H1 (cell line): Measurements from ENCODE around the gene C1orf174. TPM values are rescaled to one million over a fixed set of nuclear protein-coding genes. Genes with fewer than 3 reads are reported as not detected.

Experiments used
- polyA plus RNA-seq, 7 experiments: library from polyadenylated mRNA; depleted of rRNA in 3 of 7; stranded (reverse) in 5 of 7; unstranded in 2 of 7; fragments of >200 nt in 5 of 7; fragments of 200-250 nt in 2 of 7; gene quantifications; 1 replicate in 5 of 7; 2 replicates in 1 of 7; 4 replicates in 1 of 7; pipeline versions ENCODE4 v1.2.1 to v1.2.3, GENCODE V29; 2011 to 2013; ENCODE audit warnings: missing spikeins in 2 of 7, mixed read lengths in 2 of 7
- total RNA-seq: library from RNA; stranded (reverse); fragmentation: NEBNext Ultra II Directional; extraction: Animal tissue kit (Norgen Biotek cat#: 25700); gene quantifications from 2 replicates; pipeline ENCODE4 v1.2.1, GENCODE V29; 2021
- TF ChIP-seq, protein P1 (sequence below): fragments of 300-600 bp; sonication (generic); IDR thresholded peaks from 2 replicates; pipeline ENCODE4 v1.7.1; 2012; ENCODE audit warnings: low read length, moderate library complexity, mild to moderate bottlenecking, inconsistent platforms; ENCODE audit not compliant: insufficient replicate concordance

Gene C1orf174
- total and polyA plus RNA-seq, 2 of the 8 experiments (the other 6 are each of a cell fraction or from before 2014, with no cell fraction given), result 28.4 to 32.4 TPM

DNA sequence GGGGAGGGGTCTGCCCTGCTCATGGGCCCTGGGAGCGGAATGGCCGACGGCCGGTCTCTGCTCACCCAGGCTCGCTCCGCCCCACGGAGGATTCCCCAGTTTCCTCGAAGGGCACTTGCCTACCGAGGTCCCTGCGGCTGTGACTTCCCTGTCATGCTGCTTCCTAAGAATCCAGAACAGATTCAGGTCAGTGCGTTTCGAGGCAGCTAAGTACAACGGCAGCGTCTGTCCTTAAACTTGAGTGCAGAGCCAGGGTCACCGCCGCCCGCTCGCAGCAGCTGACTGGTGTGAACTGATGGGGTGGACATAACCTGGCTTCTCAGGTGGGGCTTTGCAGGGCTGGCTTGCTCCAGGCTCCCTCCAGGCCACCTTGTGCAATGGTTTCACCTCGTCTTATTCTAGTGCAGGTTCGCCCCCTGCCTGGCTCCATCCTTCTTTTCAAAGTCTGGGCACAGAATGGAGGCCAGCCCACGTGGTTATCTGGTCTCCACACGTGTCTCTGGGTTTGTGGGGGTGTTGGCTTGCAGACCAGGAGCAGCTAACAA is 7.6 kb upstream of the C1orf174 start (continued):
- TF ChIP-seq, protein P1, sequence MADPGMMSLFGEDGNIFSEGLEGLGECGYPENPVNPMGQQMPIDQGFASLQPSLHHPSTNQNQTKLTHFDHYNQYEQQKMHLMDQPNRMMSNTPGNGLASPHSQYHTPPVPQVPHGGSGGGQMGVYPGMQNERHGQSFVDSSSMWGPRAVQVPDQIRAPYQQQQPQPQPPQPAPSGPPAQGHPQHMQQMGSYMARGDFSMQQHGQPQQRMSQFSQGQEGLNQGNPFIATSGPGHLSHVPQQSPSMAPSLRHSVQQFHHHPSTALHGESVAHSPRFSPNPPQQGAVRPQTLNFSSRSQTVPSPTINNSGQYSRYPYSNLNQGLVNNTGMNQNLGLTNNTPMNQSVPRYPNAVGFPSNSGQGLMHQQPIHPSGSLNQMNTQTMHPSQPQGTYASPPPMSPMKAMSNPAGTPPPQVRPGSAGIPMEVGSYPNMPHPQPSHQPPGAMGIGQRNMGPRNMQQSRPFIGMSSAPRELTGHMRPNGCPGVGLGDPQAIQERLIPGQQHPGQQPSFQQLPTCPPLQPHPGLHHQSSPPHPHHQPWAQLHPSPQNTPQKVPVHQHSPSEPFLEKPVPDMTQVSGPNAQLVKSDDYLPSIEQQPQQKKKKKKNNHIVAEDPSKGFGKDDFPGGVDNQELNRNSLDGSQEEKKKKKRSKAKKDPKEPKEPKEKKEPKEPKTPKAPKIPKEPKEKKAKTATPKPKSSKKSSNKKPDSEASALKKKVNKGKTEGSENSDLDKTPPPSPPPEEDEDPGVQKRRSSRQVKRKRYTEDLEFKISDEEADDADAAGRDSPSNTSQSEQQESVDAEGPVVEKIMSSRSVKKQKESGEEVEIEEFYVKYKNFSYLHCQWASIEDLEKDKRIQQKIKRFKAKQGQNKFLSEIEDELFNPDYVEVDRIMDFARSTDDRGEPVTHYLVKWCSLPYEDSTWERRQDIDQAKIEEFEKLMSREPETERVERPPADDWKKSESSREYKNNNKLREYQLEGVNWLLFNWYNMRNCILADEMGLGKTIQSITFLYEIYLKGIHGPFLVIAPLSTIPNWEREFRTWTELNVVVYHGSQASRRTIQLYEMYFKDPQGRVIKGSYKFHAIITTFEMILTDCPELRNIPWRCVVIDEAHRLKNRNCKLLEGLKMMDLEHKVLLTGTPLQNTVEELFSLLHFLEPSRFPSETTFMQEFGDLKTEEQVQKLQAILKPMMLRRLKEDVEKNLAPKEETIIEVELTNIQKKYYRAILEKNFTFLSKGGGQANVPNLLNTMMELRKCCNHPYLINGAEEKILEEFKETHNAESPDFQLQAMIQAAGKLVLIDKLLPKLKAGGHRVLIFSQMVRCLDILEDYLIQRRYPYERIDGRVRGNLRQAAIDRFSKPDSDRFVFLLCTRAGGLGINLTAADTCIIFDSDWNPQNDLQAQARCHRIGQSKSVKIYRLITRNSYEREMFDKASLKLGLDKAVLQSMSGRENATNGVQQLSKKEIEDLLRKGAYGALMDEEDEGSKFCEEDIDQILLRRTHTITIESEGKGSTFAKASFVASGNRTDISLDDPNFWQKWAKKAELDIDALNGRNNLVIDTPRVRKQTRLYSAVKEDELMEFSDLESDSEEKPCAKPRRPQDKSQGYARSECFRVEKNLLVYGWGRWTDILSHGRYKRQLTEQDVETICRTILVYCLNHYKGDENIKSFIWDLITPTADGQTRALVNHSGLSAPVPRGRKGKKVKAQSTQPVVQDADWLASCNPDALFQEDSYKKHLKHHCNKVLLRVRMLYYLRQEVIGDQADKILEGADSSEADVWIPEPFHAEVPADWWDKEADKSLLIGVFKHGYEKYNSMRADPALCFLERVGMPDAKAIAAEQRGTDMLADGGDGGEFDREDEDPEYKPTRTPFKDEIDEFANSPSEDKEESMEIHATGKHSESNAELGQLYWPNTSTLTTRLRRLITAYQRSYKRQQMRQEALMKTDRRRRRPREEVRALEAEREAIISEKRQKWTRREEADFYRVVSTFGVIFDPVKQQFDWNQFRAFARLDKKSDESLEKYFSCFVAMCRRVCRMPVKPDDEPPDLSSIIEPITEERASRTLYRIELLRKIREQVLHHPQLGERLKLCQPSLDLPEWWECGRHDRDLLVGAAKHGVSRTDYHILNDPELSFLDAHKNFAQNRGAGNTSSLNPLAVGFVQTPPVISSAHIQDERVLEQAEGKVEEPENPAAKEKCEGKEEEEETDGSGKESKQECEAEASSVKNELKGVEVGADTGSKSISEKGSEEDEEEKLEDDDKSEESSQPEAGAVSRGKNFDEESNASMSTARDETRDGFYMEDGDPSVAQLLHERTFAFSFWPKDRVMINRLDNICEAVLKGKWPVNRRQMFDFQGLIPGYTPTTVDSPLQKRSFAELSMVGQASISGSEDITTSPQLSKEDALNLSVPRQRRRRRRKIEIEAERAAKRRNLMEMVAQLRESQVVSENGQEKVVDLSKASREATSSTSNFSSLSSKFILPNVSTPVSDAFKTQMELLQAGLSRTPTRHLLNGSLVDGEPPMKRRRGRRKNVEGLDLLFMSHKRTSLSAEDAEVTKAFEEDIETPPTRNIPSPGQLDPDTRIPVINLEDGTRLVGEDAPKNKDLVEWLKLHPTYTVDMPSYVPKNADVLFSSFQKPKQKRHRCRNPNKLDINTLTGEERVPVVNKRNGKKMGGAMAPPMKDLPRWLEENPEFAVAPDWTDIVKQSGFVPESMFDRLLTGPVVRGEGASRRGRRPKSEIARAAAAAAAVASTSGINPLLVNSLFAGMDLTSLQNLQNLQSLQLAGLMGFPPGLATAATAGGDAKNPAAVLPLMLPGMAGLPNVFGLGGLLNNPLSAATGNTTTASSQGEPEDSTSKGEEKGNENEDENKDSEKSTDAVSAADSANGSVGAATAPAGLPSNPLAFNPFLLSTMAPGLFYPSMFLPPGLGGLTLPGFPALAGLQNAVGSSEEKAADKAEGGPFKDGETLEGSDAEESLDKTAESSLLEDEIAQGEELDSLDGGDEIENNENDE, result no peak
